Measurements from ENCODE around the gene FAM53B.
A peak's percentile ranks its signal among the peaks of the same experiment; 100 is the strongest.

Gene FAM53B

GRCh38 chr10:124745252-124745651 lies 1.1 kb upstream of the FAM53B start:
- DNase-seq, result no peak
- Histone ChIP-seq H3K27me3 (ENCODE audit: insufficient read depth, low read depth, severe bottlenecking) (no peaks in the 10 kb centered on the region), H3K27ac (no peak overlapping the region), H3K4me3 (ENCODE audit: low read depth, low read length) (no peak overlapping the region), H3K36me3 (peaks cover 6% of the 10 kb centered on the region), H3K9me3 (ENCODE audit: severe bottlenecking) (no peaks in the 10 kb centered on the region)
- no peak for TF ChIP-seq CTCF (IDR thresholded peaks at IDR 0.05; ENCODE audit: low read depth, low read length)

DNA sequence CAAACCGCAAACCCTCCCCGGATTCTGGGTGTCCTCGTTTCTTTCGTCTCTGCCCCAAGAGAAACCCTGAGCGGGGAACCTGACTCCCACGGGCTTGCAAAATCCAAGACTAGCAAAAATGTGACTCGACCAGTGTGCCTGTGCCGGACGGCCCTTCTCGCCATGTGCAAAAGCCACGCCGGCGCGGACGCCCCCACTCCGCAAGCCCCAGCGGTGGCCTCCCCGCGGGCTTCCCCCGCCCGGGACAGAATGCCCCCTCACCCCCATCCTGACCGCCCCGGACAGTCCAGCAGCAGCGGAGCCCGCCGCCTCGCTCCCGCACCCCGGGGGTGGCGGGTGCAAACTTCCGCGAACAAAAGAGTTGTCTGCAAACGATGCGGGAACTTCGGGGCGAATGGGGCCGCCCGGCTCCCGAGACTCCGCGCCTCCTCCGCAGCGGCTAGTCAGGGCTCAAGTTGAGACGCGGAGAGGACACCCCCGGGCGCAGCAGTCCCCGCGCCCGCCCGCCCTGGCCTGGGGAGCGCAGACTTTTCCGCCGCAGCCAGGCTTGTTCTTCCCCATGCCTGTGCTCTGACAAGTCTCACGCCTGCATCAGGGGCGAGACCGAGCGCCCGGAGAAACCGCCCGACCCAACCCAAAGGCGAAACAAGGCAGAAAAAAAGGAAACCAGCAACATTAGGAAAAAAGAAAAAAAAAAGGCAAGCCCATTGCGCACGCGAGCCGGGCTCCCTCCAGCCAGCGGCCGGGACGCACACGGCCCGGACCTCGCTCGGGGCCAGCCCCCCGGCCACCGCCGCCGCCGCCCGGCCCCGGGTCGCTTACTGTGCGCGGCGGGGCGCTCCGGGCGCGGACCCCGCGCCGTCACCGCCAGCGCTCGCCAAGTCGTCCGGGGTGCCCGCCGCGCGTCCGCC lies 732 bp downstream of the FAM53B start:
- DNase-seq, result no peak
- H3K27ac ChIP-seq, result peak overlapping the region; percentile 64; the same call in 1 of the 2 replicates

DNA sequence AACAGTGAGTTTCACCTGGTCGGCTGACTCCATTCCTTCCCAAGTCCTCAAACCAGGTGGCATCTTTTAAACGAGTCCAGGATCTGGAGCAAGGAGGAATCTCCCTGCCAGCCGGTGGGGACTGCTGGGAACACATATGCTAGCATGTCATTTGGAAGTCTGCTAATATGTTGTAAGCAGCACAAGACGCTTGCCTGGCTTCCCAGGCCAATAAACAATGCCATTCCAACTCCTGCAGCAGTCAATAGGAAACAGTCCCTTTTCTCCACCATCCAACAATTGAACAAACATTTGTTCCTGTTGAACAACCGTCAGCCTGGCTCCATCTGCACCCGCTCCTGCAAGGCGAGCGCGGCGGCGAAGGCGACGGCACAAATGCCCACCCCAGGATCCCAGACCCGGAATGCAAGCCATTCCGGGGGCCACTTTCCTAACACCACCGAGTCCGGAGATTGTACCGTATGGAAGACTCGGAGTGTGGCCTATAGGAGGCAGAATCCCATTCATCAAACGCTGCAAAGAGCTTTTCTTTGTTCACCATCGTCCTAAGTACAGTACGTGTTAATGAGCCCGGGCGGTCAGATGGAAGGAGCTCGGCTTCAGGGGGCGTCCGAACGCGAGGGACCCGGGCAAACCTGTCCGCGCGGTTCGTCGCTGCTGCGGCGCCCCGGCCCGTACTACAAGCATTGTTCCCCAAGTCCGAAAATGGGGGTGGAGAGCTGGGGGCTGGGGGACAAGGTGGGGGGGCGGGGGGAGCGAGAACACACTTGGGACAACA lies 1.6 kb downstream of the FAM53B start:
- Histone ChIP-seq H3K36me3 (no peaks in the 10 kb centered on the region; the same call in 1 of the 2 replicates), H3K4me3 (ENCODE audit: low read depth, low read length) (peak overlapping the region; percentile 58), H3K27ac (no peak overlapping the region), H3K27me3 (ENCODE audit: insufficient read depth, low read depth, severe bottlenecking) (no peaks in the 10 kb centered on the region), H3K9me3 (ENCODE audit: severe bottlenecking) (no peaks in the 10 kb centered on the region)
- 0 out of 2 replicates have a peak, but pooled peaks have one; percentile 9 for TF ChIP-seq CTCF (IDR thresholded peaks at IDR 0.05; ENCODE audit: low read depth, low read length)
- no peak for DNase-seq

More for the DNA sequence above, 732 bp downstream of the FAM53B start:
- no peaks in the 10 kb centered on the region for H3K27me3 ChIP-seq (ENCODE audit: insufficient read depth, low read depth, severe bottlenecking)
- no peaks in the 10 kb centered on the region for H3K9me3 ChIP-seq (ENCODE audit: severe bottlenecking)
- H3K36me3 ChIP-seq, result peaks cover 6% of the 10 kb centered on the region
- TF ChIP-seq CTCF (IDR thresholded peaks at IDR 0.05; ENCODE audit: low read depth, low read length), result no peak
- peak overlapping the region; percentile 58 for H3K4me3 ChIP-seq (ENCODE audit: low read depth, low read length)

- H3K27ac ChIP-seq, result no peak overlapping the region
- H3K27me3 ChIP-seq (ENCODE audit: insufficient read depth, low read depth, severe bottlenecking), result no peaks in the 10 kb centered on the region
- no peak for DNase-seq
- no peak overlapping the region for H3K4me3 ChIP-seq (ENCODE audit: low read depth, low read length)
- no peak for TF ChIP-seq CTCF (IDR thresholded peaks at IDR 0.05; ENCODE audit: low read depth, low read length)
- no peaks in the 10 kb centered on the region for H3K9me3 ChIP-seq (ENCODE audit: severe bottlenecking)
- no peaks in the 10 kb centered on the region; the same call in 1 of the 2 replicates for H3K36me3 ChIP-seq
Observed at GRCh38 chr10:124741922-124742412, 2.2 kb downstream of the FAM53B start.

GRCh38 chr10:124741281-124741921 lies 2.8 kb downstream of the FAM53B start:
- no peaks in the 10 kb centered on the region; the same call in 1 of the 2 replicates for H3K36me3 ChIP-seq
- H3K27me3 ChIP-seq (ENCODE audit: insufficient read depth, low read depth, severe bottlenecking), result no peaks in the 10 kb centered on the region
- no peaks in the 10 kb centered on the region for H3K9me3 ChIP-seq (ENCODE audit: severe bottlenecking)
- H3K27ac ChIP-seq, result no peak overlapping the region
- H3K4me3 ChIP-seq (ENCODE audit: low read depth, low read length), result no peak overlapping the region
- peak; percentile 80 for DNase-seq
- TF ChIP-seq CTCF (IDR thresholded peaks at IDR 0.05; ENCODE audit: low read depth, low read length), result peak; percentile 82

All from WERI-Rb-1 (cell line).